Right cardiac atrium (tissue), 5 donors: ENCODE results near the gene MTX1. TPM values are rescaled to one million over a fixed set of nuclear protein-coding genes. Genes with fewer than 3 reads are reported as not detected.

Experiments used
- ATAC-seq, 2 donors: fragments of 200-7000 bp; cut with Tn5 transposase; one replicate each; pipeline versions ENCODE4 v1.8.0 to v1.9.1; 2020; ENCODE audit warnings: moderate library complexity in 2 of 2, mild to moderate bottlenecking in 1 of 2
- DNase-seq, 3 donors: peaks; one replicate each; pipeline ENCODE4 v3.0.0-alpha.2; 2020
- H3K27ac ChIP-seq: one replicate; pipeline ENCODE4 v1.5.1; 2013; ENCODE audit warnings: mild to moderate bottlenecking, low read length, control low read depth, moderate library complexity
- H3K27me3 ChIP-seq: one replicate; pipeline ENCODE4 v1.6.1; 2013; ENCODE audit not compliant: control insufficient read depth, insufficient read depth
- H3K4me1 ChIP-seq: one replicate; pipeline ENCODE4 v1.6.1; 2013; ENCODE audit warnings: low read length; ENCODE audit not compliant: control insufficient read depth, insufficient read depth
- H3K4me3 ChIP-seq: one replicate; pipeline ENCODE4 v1.5.1; 2013; ENCODE audit warnings: low read length, control low read depth
- H3K9me3 ChIP-seq: one replicate; pipeline ENCODE4 v1.6.1; 2013; ENCODE audit warnings: low read length; ENCODE audit not compliant: control insufficient read depth
- WGBS: extraction: QIAGEN DNeasy Blood & Tissue Kit; methylation state at CpG from one replicate; pipeline ENCODE4 v1.1.7; 2013; 5-methylcytosine and 5-hydroxymethylcytosine counted together
- intact Hi-C, 4 donors: fragments of 100-400 bp; cut with DNase I; formaldehyde crosslinking; loops; one replicate each; pipeline versions ENCODE4 v1.11.0 to v1.14.0; 2022 to 2023
- polyA plus RNA-seq: library from polyadenylated mRNA; stranded (reverse); fragments of 200-250 nt; gene quantifications from one replicate; pipeline ENCODE4 v1.2.3, GENCODE V29; 2013
- total RNA-seq, 4 donors: library from RNA; stranded (reverse); fragmentation: NEBNext Ultra II Directional; extraction: Animal tissue kit (Norgen Biotek cat#: 25700); gene quantifications; one replicate each; pipeline ENCODE4 v1.2.1, GENCODE V29; 2021
- donor health status: healthy with polysubstance abuse.
- donor health status: DM: no; HTN: yes; CAD: no.
- donor health status: DM: no; HTN: no; CAD: no.
- donor health status: DM: no; HTN: yes; CAD: no; lungs with severe emphysema.
- donor health status: DM: yes; HTN: yes; CAD: no.

MTX1 gene
- total and polyA plus RNA-seq, 5 donors, result 20.1 to 31.9 (median 21.2) TPM

- 7% methylated on average over 35 of the region's 35 CpGs for WGBS
- ATAC-seq, result no peak
- H3K27ac ChIP-seq, result no peak overlapping the region
- intact Hi-C loops, result loop anchor here in 2 of 4 donors (10.0 kb wide), 1 partner anchor 50 kb away; no protein-coding TSS in a partner anchor
- H3K9me3 ChIP-seq, result no peaks in the 10 kb centered on the region
- DNase-seq, result peak in 2 of 3 donors; percentile 64 to 73
- no peaks in the 10 kb centered on the region for H3K27me3 ChIP-seq
- no peaks in the 10 kb centered on the region for H3K4me1 ChIP-seq
- H3K4me3 ChIP-seq, result no peak overlapping the region
Observed at GRCh38 chr1:155174324-155175280, 33.9 kb upstream of the MTX1 start.

- H3K4me3 ChIP-seq, result no peak overlapping the region
- ATAC-seq, result no peak
- DNase-seq, result peak in 1 of 3 donors; percentile 54
- 84% methylated on average over 12 of the region's 12 CpGs for WGBS
- H3K4me1 ChIP-seq, result no peaks in the 10 kb centered on the region
- no peaks in the 10 kb centered on the region for H3K9me3 ChIP-seq
- no peaks in the 10 kb centered on the region for H3K27me3 ChIP-seq
- no peak overlapping the region for H3K27ac ChIP-seq
- intact Hi-C loops, result loop anchor here in 2 of 4 donors (10.0 kb wide), 1 partner anchor 49 kb away; no protein-coding TSS in a partner anchor
Observed at GRCh38 chr1:155175281-155175926, 33.1 kb upstream of the MTX1 start.

DNA sequence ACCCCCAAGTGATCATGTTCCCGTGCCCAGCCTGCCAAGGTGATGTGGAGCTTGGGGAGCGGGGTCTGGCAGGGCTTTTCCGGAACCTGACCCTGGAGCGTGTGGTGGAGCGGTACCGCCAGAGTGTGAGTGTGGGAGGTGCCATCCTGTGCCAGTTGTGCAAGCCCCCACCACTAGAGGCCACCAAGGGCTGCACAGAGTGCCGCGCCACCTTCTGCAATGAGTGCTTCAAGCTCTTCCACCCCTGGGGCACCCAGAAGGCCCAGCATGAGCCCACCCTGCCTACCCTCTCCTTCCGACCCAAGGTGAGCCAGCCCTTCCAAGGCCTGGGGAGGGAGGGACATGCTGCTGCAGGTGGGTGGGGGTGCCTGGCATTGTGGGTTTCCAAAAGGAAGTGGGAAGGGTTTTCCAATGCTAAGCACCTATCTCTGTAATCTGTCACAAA lies 32.5 kb upstream of the MTX1 start:
- 83% methylated on average over 9 of the region's 9 CpGs for whole genome bisulfite sequencing
- Histone ChIP-seq H3K27ac (no peak overlapping the region), H3K27me3 (no peaks in the 10 kb centered on the region), H3K9me3 (no peaks in the 10 kb centered on the region), H3K4me1 (no peaks in the 10 kb centered on the region), H3K4me3 (no peak overlapping the region)
- ATAC-seq (no peak), DNase-seq (no peak)
- intact Hi-C loops, result loop anchor here in 2 of 4 donors (10.0 kb wide), 1 partner anchor 49 kb away; no protein-coding TSS in a partner anchor

DNA sequence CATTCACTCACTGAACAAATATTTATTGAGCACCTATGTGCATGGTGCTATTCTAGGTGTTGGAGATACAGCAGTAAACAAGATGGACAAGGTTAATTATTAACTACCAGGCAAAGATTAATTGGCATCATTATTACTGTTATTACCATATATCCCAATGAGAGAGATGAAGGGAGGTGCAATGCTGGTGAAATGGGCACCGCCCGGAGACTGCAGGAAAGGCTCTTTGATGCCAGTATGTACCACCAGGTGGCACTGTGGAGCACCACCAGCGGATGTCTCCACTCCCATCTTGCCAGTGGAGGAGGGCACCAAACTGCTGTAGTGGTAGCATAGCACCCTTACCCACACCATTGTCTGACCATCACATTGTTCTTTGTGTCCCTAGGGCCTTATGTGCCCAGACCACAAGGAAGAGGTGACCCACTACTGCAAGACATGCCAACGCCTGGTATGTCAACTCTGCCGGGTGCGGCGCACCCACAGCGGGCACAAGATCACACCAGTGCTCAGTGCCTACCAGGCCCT lies 31.9 kb upstream of the MTX1 start:
- H3K4me1 ChIP-seq, result no peaks in the 10 kb centered on the region
- intact Hi-C loops, result loop anchor here in 2 of 4 donors (10.0 kb wide), 1 partner anchor 48 kb away; no protein-coding TSS in a partner anchor
- peak; percentile 55 to 56 for ATAC-seq
- H3K27ac ChIP-seq, result no peak overlapping the region
- 63% methylated on average over 8 of the region's 8 CpGs for WGBS
- DNase-seq, result peak; percentile 84 to 94 (median 89)
- no peaks in the 10 kb centered on the region for H3K27me3 ChIP-seq
- H3K9me3 ChIP-seq, result no peaks in the 10 kb centered on the region
- H3K4me3 ChIP-seq, result no peak overlapping the region

DNA sequence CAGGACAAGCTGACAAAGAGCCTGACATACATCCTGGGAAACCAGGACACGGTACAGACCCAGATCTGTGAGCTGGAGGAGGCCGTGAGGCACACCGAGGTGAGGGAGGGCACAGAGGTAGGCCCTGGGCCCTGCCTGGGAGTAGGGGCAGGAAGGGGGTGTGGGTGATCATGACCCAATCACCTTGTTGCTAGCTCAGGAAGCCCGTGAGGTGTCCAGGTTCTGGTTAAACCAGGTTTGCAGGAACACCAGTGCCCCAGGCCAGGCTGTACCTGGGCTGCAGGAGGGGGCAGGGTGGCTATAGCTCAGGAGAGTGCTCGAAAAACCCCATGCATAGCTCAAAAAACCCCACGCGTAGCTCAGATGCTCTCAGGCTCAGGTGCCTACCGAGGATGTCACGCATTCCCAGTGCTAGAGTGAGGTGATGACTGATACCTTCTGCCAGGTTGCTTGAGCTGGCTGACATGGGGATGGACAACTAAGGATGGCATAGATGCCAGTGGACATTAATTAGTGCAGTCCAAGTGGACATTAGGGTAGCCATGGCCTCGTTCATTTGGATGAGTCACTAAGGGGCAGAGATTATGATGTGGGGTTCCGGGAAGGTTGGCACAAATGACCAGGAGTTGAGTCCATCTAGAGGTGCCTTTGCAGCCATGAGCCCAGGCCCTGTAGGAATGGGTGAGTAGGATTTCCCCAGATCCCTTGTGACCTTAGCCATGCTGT lies 31.1 kb upstream of the MTX1 start:
- H3K4me3 ChIP-seq, result no peak overlapping the region
- DNase-seq, result no peak
- H3K27ac ChIP-seq, result no peak overlapping the region
- intact Hi-C loops, result loop anchor here in 2 of 4 donors (10.0 kb wide), 1 partner anchor 47 kb away; no protein-coding TSS in a partner anchor
- no peaks in the 10 kb centered on the region for H3K4me1 ChIP-seq
- H3K9me3 ChIP-seq, result no peaks in the 10 kb centered on the region
- 80% methylated on average over 11 of the region's 11 CpGs for WGBS
- ATAC-seq, result no peak
- H3K27me3 ChIP-seq, result no peaks in the 10 kb centered on the region

GRCh38 chr1:155177918-155178281 lies 30.6 kb upstream of the MTX1 start:
- Histone ChIP-seq H3K9me3 (no peaks in the 10 kb centered on the region), H3K4me1 (no peaks in the 10 kb centered on the region), H3K4me3 (no peak overlapping the region), H3K27me3 (no peaks in the 10 kb centered on the region), H3K27ac (no peak overlapping the region)
- intact Hi-C loops, result loop anchor here in 2 of 4 donors (10.0 kb wide), 1 partner anchor 47 kb away; no protein-coding TSS in a partner anchor
- 97% methylated on average over 9 of the region's 9 CpGs for WGBS
- ATAC-seq (no peak), DNase-seq (peak in 1 of 3 donors; percentile 55)

DNA sequence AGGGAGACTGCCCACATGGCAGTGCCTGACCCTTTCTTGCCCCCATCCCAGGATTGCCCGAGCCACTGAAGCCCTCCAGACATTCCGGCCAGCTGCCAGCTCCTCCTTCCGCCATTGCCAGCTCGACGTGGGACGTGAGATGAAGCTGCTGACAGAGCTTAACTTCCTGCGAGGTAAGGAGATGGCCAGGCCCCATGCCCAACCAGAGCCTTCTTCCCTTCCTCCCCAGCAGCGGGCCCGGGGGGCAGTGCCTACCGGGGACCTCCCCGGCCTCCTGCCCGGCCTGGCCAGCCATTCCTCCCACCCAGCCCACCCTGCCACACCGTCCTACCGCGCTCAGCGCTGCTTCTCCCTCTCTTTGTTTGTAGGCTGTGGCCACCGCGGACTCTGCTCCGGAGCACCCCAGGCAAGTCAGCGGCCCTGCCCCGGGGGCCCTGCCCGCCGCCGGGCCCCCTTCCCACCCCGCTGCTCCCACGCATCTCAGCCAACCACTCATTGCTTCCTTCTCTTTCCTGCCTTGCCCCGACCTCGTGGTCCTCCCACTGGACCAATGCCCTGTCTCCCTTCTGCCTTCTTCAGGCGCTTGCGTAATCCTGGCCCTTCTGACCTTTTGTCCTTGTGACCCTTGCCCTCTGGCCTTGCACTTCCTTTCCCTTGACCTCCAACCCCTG lies 29.9 kb upstream of the MTX1 start:
- DNase-seq, result peak in 1 of 3 donors; percentile 45
- intact Hi-C loops, result loop anchor here in 2 of 4 donors (10.0 kb wide), 1 partner anchor 46 kb away; no protein-coding TSS in a partner anchor
- Histone ChIP-seq H3K4me3 (no peak overlapping the region), H3K27me3 (no peaks in the 10 kb centered on the region), H3K4me1 (no peaks in the 10 kb centered on the region), H3K27ac (no peak overlapping the region), H3K9me3 (no peaks in the 10 kb centered on the region)
- ATAC-seq, result no peak
- 77% methylated on average over 30 of the region's 30 CpGs for WGBS

DNA sequence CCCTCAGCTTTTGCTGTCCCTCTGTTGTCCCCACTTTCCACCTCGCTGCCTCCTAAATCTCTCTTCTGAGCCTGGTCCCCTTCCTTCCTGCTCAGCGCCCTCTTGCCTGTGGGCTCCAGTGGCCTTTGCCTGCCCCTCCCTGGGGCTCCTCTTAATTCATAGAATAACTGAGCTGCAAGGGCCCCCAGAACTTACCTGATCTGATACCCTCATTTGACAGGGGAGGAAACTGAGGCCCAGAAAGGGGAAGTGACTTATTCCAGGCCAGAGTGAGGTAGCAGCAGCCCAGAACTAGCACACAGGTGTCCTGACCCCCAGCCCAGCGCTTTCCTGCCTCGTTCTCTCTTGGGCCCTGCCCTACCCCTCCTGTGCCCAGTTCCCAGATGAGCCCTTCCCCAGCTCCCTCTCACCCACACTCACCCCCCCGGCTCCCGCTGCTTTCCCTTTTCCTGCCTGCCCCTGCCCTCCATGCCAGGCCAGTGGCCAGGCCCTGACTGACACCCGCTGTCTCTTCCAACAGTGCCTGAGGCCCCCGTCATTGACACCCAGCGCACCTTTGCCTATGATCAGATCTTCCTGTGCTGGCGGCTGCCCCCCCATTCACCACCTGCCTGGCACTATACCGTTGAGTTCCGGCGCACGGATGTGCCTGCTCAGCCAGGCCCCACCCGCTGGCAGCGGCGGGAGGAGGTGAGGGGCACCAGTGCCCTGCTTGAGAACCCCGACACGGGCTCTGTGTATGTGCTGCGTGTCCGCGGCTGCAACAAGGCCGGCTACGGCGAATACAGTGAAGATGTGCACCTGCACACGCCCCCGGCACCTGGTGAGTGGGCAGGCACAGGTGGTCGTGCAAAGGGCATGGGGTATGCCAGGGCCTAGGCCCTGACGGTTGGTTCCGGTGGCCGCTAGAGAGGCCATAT lies 29.1 kb upstream of the MTX1 start:
- Histone ChIP-seq H3K4me1 (no peaks in the 10 kb centered on the region), H3K27me3 (no peaks in the 10 kb centered on the region), H3K27ac (no peak overlapping the region), H3K9me3 (no peaks in the 10 kb centered on the region), H3K4me3 (no peak overlapping the region)
- 93% methylated on average over 31 of the region's 31 CpGs for WGBS
- DNase-seq, result peak in 1 of 3 donors; percentile 48
- no peak for ATAC-seq
- intact Hi-C loops, result loop anchor here in 2 of 4 donors (10.0 kb wide), 1 partner anchor 45 kb away; no protein-coding TSS in a partner anchor

DNA sequence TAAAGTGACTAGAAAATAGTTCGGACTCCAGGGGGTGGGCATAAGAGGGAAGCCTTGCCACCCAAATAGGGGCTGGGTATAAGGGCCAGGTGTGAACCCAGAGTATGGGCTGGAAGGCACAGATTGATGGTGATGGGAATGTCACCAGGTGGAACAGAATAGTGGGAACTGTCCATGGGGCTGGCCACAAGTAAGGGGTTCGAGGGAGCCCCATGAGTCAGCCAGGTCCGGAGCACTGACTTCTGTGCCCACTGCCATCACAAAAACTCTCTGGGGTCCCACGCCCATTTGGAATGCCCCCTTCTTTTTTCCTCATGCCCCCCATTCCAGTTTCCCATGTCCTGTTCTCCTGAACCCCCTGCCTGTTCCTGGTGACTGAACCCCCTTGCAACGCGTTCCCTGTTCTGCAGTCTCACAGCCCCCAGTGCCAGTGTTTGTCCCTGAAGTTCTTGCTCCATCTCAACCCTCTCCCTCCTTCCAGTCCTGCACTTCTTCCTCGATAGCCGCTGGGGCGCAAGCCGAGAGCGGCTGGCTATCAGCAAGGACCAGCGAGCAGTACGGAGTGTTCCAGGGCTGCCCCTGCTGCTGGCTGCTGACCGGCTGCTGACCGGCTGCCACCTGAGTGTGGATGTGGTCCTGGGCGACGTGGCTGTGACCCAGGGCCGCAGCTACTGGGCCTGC lies 27.0 kb upstream of the MTX1 start:
- Histone ChIP-seq H3K9me3 (no peaks in the 10 kb centered on the region), H3K4me1 (no peaks in the 10 kb centered on the region), H3K27ac (no peak overlapping the region), H3K27me3 (no peaks in the 10 kb centered on the region), H3K4me3 (no peak overlapping the region)
- no peak for ATAC-seq
- WGBS, result 89% methylated on average over 18 of the region's 18 CpGs
- no peak for DNase-seq
- intact Hi-C loops, result no loop called here
